Measurements from ENCODE around the gene PAX3.

PAX3 gene

GRCh38 chr2:222248256-222248655 lies 50.5 kb downstream of the PAX3 start:
- TF ChIP-seq, protein P1, sequence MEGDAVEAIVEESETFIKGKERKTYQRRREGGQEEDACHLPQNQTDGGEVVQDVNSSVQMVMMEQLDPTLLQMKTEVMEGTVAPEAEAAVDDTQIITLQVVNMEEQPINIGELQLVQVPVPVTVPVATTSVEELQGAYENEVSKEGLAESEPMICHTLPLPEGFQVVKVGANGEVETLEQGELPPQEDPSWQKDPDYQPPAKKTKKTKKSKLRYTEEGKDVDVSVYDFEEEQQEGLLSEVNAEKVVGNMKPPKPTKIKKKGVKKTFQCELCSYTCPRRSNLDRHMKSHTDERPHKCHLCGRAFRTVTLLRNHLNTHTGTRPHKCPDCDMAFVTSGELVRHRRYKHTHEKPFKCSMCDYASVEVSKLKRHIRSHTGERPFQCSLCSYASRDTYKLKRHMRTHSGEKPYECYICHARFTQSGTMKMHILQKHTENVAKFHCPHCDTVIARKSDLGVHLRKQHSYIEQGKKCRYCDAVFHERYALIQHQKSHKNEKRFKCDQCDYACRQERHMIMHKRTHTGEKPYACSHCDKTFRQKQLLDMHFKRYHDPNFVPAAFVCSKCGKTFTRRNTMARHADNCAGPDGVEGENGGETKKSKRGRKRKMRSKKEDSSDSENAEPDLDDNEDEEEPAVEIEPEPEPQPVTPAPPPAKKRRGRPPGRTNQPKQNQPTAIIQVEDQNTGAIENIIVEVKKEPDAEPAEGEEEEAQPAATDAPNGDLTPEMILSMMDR (IDR thresholded peaks at IDR 0.05; ENCODE audit: unreplicated experiment in 3 of 3), result no peak
- no peaks in the 10 kb centered on the region for H3K4me1 Mint-ChIP-seq
- H3K36me3 Mint-ChIP-seq (ENCODE audit: low read depth), result no peaks in the 10 kb centered on the region
- no peak overlapping the region for H3K4me3 Mint-ChIP-seq
- no peak overlapping the region for H3K27ac Mint-ChIP-seq
- H3K9me3 Mint-ChIP-seq, result peaks cover 3% of the 10 kb centered on the region
- peaks cover 48% of the 10 kb centered on the region for H3K27me3 Mint-ChIP-seq (ENCODE audit: low read depth)

DNA sequence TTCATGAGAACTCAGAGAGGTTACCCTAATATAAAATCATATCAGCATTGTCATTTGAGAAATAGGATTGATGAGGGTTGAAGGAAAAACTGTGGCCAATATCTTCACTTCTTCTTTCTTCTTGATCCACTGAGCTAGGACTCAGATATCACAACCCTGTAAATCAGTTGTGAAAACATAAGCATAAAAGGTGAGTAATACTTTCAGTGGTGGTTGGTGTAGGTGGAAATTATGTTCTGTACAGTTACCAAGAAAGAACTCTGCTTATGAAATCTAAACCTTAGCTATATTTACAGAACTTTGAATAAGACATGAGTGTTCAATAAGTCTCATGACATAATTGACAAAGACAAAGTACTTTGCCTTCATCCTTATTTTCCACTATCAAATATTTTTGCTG lies 56.3 kb downstream of the PAX3 start:
- Mint-ChIP-seq H3K36me3 (ENCODE audit: low read depth) (no peaks in the 10 kb centered on the region), H3K4me1 (no peaks in the 10 kb centered on the region), H3K9me3 (no peaks in the 10 kb centered on the region), H3K27ac (no peak overlapping the region), H3K4me3 (no peak overlapping the region), H3K27me3 (ENCODE audit: low read depth) (peaks cover 85% of the 10 kb centered on the region)
- TF ChIP-seq, protein P1 (IDR thresholded peaks at IDR 0.05; ENCODE audit: unreplicated experiment in 3 of 3), result no peak

GRCh38 chr2:222241128-222241870 lies 57.5 kb downstream of the PAX3 start:
- TF ChIP-seq, protein P1 (IDR thresholded peaks at IDR 0.05; ENCODE audit: unreplicated experiment in 3 of 3), result no peak
- H3K4me3 Mint-ChIP-seq, result no peak overlapping the region
- H3K27me3 Mint-ChIP-seq (ENCODE audit: low read depth), result peaks cover 91% of the 10 kb centered on the region
- no peaks in the 10 kb centered on the region for H3K9me3 Mint-ChIP-seq
- no peak overlapping the region for H3K27ac Mint-ChIP-seq
- H3K36me3 Mint-ChIP-seq (ENCODE audit: low read depth), result no peaks in the 10 kb centered on the region
- H3K4me1 Mint-ChIP-seq, result no peaks in the 10 kb centered on the region

- TF ChIP-seq, protein P1 (IDR thresholded peaks at IDR 0.05; ENCODE audit: unreplicated experiment in 3 of 3), result no peak
- peaks cover 94% of the 10 kb centered on the region for H3K27me3 Mint-ChIP-seq (ENCODE audit: low read depth)
- no peaks in the 10 kb centered on the region for H3K36me3 Mint-ChIP-seq (ENCODE audit: low read depth)
These were observed 58.1 kb downstream of the PAX3 start for GRCh38 chr2:222240676-222241049.

DNA sequence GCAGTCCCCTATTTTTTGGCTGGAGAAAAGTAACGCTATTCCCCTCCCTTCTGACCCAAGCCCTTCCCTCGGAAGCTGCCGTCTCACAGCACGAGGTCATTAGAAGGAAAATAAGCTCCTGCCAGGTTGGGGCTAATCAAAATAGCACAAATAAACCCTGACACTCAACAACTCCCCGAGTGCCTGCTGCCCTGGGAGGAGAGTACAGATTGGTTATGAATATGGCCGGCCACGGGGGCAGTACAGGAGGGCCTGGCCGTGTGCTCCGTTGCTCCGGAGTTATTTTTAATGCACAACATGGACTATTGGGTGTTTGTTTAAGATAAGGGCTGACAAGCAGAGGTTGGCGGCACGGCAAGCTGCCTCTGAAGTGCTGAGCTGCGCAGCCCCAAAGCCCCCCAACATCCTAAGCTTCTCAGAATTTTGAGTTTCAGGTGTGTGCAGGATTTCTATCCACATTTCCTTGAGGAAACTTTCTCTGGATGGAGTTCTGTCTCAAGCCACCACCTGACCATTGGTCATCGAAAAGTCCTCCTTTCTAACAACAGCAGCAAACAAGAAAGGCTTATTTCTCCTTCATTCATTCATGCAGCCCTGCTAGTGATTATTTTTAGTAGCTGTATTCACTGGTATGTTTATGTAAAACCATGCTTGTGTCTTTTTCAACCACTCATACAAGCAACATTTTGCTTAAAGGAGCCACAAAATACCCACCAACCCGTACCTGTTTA lies 58.7 kb downstream of the PAX3 start:
- H3K4me1 Mint-ChIP-seq, result no peaks in the 10 kb centered on the region
- H3K27ac Mint-ChIP-seq, result no peak overlapping the region
- peaks cover 95% of the 10 kb centered on the region for H3K27me3 Mint-ChIP-seq (ENCODE audit: low read depth)
- TF ChIP-seq, protein P1 (IDR thresholded peaks at IDR 0.05; ENCODE audit: unreplicated experiment in 3 of 3), result no peak
- H3K9me3 Mint-ChIP-seq, result no peaks in the 10 kb centered on the region
- no peak overlapping the region for H3K4me3 Mint-ChIP-seq
- no peaks in the 10 kb centered on the region for H3K36me3 Mint-ChIP-seq (ENCODE audit: low read depth)

More at GRCh38 chr2:222240676-222241049, 58.1 kb downstream of the PAX3 start:
- H3K4me3 Mint-ChIP-seq, result no peak overlapping the region
- H3K9me3 Mint-ChIP-seq, result no peaks in the 10 kb centered on the region
- no peaks in the 10 kb centered on the region for H3K4me1 Mint-ChIP-seq
- no peak overlapping the region for H3K27ac Mint-ChIP-seq

All from nephron (organoid).